GM21447 (cell line): Measurements from ENCODE around the gene ARL17B.
"Not testable (repeated sequence)": the region's sequence is repeated elsewhere in the genome, so short reads cannot be mapped to it uniquely, and the experiment has no call there.

Experiments
- ATAC-seq: cut with Tn5 transposase; IDR thresholded peaks from one replicate; pipeline ENCODE4 v1.9.1; 2021; ENCODE audit not compliant: unreplicated experiment

ARL17B gene

GRCh38 chr17:46290906-46291546 lies 70.5 kb downstream of the ARL17B start:
- peak; percentile 97 for ATAC-seq

DNA sequence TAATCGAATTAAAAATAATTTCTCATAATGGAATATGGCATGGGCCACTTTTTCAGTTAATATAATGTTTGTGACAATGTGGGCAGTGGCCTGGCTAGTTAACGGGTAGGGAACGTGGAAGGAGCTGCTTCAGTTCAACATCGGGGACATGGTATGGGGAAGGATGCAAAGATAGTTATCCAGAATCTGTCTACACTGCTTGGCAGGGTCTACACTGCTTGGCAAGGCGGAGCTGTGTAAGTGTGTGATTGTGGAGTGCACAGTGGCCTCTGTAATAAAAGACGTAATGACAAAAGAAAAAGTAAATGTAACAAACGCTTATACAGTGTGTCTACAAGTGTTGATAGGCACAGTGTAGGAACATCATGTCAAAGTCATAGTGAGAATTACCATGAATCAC lies 74.0 kb downstream of the ARL17B start:
- not testable (repeated sequence) for ATAC-seq

DNA sequence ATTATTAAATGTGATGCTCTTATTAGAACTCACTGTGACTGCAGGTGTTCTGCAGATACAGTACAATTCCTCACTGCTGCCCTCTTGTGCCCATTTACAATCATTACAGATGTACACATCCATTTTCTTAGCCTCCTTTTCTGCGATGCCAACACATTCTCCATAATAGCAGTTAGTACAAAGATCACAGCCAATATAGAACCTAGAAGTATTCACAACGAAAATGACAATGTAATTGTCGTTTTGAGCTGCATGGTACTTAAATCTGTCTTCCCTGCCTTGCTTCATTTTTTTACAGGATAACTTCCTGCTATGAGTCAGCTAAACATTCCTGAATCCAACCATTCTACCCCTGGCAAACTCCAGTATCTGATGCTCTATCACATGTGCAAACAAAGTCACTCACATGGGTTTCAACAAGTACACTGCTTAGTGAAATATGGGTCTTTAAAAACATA lies 74.8 kb downstream of the ARL17B start:
- ATAC-seq, result not testable (repeated sequence)

- not testable (repeated sequence) for ATAC-seq
Measured at GRCh38 chr17:46285500-46285899, 76.1 kb downstream of the ARL17B start.

DNA sequence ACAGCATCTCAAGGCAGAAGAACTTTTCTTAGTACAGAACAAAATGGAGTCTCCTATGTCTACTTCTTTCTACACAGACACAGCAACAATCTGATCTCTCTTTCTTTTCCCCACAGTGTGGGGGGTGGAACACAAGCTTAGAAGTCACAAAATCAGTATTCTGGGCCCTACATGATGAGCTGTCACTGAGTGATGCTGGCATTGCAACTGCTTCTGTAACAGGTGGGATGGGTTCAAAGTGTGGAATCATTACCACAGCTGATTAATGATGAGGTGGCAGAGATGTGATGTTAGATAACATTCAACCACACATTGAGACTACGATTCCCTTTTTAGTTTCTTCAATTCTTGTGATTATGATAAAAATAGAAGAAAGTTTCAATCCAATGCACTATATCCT lies 77.1 kb downstream of the ARL17B start:
- ATAC-seq, result not testable (repeated sequence)

DNA sequence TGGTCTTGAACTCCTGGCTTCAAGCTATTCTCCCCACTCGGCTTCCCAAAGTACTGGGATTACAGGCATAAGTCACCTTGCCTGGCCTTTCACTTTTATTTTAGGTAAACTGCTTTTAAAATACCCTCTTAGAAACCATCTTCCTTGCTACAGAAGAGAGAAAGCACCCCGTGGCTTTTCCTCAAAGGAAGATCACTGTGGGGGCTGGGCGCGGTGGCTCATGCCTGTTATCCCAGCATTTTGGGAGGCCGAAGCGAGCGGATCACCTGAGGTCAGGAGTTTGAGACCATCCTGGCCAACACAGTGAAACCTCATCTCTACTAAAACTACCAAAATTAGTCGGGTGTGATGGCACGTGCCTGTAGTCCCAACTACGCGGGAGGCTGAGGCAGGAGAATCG lies 78.9 kb downstream of the ARL17B start:
- not testable (repeated sequence) for ATAC-seq

DNA sequence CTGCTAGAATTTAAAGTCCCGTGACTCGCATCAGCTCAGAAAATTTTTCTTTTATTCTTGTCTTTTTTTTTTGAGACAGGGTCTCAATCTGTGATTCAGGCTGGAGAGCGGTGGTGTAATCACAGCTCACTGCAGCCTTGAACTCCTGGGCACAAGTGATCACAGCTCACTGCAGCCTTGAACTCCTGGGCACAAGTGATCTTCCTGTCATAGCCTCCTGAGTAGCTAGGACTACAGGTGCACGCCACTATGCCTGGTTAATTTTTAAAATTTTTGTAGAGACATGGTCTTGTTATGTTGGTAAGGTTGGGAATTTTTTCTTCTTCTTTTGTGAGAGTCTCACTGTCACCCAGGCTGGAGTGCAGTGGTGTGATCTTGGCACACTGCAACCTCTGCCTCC lies 80.2 kb downstream of the ARL17B start:
- ATAC-seq, result not testable (repeated sequence)

GRCh38 chr17:46276728-46277479 lies 84.7 kb downstream of the ARL17B start:
- not testable (repeated sequence) for ATAC-seq

DNA sequence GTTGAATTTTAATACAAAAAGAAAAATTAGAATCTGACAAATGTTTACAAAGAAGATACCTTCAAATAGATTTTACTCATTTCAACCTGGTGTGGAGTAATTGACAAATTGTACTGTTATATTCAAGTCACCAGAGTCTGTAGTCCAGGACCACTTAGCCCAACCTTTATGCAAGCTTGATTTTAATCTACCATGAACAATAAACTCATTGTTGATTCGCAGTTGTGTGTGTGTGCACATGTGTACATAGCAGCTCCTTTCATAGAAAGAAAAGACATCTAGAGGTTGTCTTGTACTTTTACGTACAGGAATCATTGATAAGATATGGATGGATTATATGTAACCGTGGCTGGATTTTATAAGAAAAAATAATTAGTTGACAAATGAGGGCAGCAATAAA lies 87.3 kb downstream of the ARL17B start:
- no peak for ATAC-seq

GRCh38 chr17:46273541-46274236 lies 87.9 kb downstream of the ARL17B start:
- ATAC-seq, result no peak

- no peak for ATAC-seq
Measured at GRCh38 chr17:46270032-46270431, 91.5 kb downstream of the ARL17B start.

DNA sequence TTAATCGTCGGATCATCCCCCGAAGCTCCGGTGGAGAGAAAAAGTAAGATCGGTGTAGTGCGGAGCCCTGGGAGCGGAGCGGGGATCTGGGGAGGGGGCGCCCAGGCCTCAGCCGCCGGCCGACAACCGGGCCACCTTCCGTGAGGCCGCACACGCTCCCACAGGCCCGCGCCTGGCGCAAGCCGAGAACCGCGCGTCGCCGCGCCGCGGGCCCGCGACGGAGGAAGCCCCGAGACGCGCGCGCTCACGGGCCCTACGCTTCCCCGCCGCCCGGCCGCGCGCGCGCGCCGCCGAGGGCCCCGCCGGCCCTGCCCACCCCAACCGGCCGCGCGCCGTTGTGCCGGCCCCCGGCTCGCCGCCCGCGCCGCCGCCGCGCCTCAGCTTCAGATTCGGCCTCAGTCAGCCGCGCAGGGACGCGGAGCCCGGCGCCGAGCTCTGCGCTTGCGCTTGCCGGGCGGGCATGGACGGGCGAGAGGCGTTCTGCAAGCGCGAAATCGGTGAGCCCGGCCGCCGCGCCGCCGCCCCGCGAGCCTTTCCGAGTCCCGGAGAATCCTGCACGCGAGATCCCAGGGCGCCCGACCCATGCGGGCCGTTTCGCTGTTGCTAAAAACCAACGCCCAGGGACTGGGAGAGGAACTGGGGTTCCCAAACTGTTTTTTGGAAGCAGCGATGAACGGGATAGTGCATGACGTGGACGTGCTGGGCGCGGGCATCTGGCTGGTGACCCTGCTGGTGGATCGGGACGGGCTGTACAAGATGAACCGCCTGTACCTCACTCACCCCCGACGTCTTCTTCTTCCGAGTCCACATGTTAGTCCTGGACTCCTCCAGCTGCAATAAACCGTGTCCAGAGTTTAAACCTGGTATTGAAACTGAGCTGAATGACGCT lies 94.7 kb downstream of the ARL17B start:
- ATAC-seq, result peak; percentile 69

DNA sequence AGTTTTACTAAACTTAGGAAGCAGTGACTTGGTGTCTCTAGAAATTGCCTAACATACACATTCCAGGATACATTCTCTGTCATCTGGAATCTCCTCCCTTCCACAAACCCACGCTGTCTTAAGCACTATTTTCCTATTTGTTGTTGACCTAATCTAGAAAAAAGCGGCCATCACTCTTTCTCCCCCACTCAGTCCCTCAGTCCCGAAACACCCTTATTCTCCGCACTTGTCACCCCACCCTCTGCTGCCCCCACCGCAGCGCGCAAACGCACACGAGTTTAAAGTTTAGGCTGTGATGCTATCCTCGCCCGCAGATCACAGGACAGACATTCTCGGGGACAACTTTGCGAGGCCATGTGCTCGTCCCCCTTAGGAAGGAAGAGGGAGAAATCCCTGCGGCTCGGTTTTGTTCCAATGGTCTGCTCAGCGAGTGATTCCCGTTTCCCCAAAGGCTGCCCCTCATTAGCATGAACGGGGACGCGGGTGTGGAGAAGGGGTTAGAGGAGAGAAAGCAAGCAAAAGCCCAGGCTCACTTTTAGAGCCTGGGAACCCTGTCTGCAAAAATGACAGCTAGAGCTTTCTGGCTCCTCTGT lies 95.4 kb downstream of the ARL17B start:
- ATAC-seq, result not testable (repeated sequence)

DNA sequence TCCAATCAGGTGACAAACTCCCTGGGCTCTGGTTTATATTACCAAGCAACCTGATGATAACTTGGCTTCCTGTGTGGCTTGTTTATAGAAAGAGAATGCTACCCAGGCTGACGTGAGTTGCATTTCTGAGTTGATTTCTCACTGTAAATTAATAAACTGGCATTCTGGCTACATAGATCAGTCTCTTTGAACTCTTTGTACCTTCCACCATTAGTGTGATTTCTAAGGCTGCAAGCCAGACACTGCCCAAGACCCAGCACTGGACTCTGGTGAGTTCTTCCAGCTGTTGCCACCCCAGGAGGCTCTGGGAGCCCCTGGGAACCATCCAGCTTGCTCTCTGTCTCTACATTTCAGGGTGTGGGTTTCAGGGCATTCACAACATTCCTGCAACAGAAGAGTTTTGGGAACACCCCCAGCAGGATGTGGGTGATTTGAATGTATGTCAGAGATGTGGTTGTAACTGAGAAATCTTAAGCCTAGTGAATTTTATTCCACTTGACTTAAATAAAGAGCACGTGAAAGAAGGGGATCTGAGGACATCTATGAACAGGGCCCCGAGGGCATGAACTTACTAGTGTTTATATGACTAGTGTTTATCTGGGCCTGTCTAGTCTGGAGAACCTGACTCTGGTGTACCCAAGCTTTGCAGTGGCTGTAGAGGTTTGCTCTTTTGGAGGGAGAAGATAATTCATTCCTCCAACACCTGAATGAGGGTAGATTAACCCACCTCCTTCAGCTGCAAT lies 96.9 kb downstream of the ARL17B start:
- no peak for ATAC-seq

- no peak for ATAC-seq
Measured at GRCh38 chr17:46262271-46262670, 99.3 kb downstream of the ARL17B start.

DNA sequence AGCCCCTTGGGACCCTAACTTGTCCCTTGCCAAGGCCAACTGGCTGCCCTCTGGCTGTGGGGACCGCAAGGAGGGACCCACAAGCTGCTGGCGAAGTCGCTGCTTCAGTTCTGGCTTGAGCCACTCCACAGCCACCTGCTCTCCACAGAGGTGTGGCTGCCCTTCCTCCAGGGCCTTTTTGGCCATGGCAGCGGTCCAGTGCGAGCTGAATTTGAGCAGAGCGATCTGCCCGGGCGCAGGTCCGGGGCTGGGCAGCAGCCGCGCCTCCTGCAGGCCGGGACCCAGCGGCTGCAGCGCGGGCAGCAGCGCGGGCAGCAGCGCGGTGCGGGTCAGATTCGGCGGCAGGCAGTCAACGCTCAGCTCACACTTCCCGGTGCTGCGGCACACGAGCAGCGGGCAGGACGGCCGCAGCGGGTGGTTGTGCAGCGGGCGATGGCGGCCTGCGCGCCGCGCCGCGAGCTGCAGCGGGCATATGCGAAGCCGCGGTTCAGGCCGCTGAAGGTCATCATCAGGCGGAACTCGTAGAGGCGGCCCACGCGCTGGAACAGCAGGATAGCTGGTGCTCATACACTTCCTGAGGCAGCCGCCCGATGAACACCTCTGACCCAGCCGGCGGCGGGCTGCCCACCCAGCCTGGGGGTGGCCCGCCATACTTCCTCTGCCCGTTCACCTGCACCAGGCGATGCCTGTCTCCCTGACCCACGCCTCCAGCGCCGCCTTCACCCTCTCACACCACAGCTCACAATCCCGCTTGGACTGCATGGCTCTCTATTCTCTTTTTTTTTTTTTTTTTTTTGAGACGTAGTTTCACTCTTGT lies 101.5 kb downstream of the ARL17B start:
- ATAC-seq, result not testable (repeated sequence)

DNA sequence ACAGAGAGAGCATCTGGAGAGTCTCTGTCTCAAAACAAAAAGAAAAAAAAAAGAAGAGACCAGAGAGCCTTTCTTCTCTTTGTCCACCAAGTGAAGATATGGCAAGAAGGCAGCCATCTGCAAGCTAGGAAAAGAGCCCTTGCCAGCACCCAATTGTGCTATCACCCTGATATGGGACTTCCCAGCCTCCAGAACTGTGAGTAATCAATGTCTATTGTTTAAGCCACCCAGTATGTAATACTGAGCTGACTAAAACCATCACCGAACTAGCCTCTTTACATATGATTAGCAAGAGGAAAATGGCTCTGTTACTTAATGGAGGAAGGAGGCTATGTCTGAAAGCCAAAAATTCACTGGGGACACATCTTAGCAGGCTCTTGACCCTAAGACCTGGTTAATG lies 105.2 kb downstream of the ARL17B start:
- not testable (repeated sequence) for ATAC-seq

DNA sequence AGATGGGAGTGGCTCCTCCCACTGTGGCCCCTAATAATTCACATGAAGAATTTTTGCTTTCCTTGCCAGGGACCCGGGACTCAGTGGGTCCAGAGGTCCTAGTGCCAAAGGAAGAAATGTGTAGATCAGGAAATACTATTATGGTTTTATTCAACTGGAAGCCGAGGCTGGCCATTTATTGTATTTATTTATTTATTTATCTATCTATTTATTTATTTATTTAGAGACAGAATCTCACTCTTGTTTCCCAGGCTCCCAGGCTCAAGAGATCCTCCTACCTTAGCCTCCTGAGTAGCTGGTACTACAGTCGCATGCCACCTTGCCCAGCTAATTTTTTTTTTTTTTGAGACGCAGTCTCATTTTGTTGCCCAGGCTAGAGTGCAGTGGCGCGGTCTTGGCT lies 107.4 kb downstream of the ARL17B start:
- not testable (repeated sequence) for ATAC-seq

GRCh38 chr17:46253722-46254121 lies 107.8 kb downstream of the ARL17B start:
- ATAC-seq, result not testable (repeated sequence)
